GM19463 (cell line): ENCODE measurements around the gene COL26A1.
"Not testable (repeated sequence)": the region's sequence is repeated elsewhere in the genome, so short reads cannot be mapped to it uniquely, and the experiment has no call there.

Experiments
- ATAC-seq: cut with Tn5 transposase; IDR thresholded peaks from one replicate; pipeline ENCODE4 v1.9.1; 2021; ENCODE audit warnings: mild to moderate bottlenecking, moderate library complexity; ENCODE audit not compliant: unreplicated experiment

COL26A1 gene

GRCh38 chr7:101362334-101363195 is at the start of gene COL26A1:
Gene COL26A1 (plus strand): TSS chr7:101362875. CDS start chr7:101363033, 158 bp downstream.
- ATAC-seq = no peak

DNA sequence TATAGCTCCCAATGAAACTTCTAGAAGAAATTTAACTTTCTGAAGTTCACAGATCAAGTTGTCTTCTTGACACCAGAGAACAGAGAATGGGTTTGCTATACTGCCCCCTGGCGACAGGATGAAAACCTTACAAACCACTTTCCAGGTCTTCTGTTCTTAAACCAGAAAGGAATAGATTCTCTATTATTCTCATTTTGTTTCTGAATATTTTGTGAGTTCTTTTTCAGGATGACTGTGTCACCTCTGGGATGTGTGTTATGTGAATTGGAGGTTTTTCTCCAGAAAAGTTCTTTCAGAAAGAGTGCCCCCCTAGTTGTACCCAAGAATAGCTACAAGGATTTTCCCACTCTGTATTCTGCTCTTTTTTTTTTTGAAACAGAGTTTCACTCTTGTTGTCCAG is 47.3 kb upstream of the COL26A1 start:
- no peak for ATAC-seq

DNA sequence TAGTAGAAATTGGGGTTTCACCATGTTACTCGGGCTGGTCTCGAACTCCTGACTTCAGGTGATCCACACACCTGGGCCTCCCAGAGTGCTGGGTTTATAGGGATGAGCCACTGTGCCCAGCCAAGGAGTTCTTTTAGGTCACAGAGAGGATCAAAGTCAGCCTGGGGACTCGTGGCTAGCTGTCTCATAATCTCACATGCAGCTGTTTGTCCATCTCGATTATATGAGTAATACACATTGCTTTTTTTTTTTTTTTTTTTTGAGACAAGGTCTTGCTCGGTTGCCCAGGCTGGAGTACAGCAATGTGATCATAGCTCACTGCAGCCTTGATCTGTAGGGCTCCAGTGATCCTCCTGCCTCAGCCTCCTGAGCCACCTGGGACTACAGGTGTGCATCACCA is 43.3 kb upstream of the COL26A1 start:
- no peak for ATAC-seq

DNA sequence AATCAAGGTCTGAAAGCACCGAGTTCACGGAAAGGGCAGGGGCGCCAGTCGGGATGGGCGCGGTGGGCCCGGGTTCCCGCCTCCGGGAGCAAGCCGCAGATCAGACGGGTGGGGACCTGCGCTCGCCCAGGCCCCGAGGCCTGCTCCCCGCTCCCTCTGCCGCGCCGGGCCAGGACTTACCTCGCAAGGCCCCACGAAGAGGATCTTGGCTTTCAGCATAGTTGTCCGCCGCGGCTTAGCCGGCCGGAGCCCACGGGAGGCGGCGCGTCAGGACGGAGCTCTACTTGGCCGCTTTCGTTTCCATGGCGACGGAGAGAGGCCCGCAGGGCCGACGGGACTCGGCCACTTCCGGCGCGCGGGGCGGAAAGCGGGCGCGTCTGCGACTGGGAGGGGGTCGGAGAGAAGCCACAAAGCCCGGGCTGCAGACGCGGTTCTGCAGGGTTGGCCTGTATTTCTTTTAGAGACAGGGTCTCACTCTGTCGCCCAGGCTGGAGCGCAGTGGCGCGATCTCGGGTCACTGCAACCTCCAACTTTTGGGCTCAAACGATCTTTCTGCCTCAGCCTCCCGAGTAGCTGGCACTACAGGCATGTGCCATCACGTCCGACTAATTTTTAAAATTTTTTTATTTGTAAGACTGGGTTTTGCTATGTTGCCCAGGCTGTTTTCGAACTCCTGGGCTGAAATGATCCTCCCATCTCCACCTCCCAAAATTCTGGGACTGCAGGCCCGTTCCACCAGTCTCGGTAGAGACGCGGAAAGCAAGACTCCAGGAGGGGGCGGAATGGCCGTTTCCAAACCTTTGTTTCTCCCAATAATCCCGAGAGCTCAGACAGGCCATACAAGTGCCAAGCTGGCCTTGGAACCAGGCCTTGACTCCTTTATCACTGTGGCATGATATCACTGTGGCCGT is 40.9 kb upstream of the COL26A1 start, which contains the start of gene IFT22:
TSS of gene IFT22 (minus strand) at position 322 of the 911 bp plus-strand sequence. CDS start at position 219, 103 bp downstream.
- peak; percentile 99 for ATAC-seq

DNA sequence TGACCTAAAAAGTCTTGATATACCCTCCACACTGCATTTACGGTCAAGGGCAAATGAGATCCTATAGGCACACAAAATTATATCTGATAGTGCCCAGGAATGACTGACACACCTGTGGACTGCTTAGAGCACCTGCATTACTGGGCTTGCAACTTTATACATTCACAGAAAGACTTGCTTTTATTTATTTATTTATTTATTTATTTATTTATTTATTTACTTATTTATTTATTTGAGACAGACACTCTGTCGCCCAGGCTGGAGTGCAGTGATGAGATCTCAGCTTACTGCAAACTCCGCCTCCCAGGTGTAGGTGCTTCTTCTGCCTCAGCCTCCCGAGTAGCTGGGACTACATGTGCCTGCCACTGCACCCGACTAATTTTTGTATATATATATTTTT is 34.5 kb upstream of the COL26A1 start:
- no peak for ATAC-seq

DNA sequence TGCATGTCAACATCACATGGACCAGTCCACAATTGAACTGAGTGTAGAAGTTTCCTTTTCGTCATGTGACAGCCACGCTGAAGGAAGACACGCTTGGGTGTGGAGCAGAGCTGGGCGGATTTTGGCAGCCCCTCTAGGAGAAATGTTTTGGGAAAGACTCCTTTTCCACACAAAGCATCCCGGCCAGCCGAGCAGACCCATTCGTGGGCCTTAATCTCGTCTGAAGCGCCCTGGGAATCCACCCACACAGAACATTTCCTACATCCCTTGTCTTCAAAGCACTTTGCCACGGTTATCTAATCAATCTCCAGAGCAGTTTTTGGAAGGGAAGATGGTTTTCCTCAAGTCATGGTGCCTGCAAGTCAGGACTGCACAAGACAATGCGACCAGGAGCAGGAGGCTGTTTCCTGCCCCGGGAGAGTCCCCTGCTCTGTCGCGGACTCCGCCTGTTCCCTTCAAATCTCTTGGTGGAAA is 32.6 kb upstream of the COL26A1 start:
- ATAC-seq = no peak

- no peak for ATAC-seq
Observed at GRCh38 chr7:101332026-101332425, 30.6 kb upstream of the COL26A1 start.

- ATAC-seq = no peak
Observed at GRCh38 chr7:101333912-101334311, 28.8 kb upstream of the COL26A1 start.

DNA sequence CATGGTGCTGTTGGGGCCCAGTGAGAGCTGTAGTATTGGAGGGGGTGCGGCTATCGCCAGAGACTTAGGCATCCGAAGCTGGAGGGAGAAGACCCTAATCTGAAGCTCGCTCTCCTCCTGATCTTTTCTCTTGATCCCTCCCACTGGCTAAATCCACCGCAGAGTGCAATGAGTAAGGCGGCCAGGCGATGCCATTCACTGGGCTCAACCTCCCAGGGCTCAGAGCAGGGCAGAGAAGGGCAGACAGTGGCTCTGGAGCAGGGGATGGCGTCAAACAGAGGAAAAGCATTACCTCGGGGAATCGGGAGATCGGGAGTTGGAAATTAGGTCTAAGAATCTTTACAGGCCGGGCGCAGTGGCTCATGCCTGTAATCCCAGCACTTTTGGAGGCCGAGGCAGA is 22.3 kb upstream of the COL26A1 start:
- no peak for ATAC-seq

- no peak for ATAC-seq
Observed at GRCh38 chr7:101342892-101343291, 19.8 kb upstream of the COL26A1 start.

DNA sequence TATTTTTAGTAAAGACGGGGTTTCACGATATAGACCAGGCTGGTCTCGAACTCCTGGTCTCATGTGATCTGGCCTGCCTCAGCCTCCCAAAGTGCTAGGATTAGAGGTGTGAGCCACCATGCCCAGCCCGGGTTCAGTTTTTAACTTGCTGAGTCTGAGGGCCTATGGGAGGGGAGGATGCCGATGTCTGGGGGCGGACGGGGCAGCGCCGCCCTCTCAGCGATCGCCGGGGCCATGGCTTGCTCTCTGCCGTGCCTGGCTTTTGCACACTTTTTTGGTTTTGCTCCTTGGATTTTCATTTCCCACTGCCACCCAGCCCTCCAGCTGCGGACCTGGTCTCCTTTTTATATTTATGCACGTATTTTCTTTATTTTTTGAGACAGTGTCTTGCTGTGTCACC is 15.2 kb upstream of the COL26A1 start:
- ATAC-seq = no peak

DNA sequence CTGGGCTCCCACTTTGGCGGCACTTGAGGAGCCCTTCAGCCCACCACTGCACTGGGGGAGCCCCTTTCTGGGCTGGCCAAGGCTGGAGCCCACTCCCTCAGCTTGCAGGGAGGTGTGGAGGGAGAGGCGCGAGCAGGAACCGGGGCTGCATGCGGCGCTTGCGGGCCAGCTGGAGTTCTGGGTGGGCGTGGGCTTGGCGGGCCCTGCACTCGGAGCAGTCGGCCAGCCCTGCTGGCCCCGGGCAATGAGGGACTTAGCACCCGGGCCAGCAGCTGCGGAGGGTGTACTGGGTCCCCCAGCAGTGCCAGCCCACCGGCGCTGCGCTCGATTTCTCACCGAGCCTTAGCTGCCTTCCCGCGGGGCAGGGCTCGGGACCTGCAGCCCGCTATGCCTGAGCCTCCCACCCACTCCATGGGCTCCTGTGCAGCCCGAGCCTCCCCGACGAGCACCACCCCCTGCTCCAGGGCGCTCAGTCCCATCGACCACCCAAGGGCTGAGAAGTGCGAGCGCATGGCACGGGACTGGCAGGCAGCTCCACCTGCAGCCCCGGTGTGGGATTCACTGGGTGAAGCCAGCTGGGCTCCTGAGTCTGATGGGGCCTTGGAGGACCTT is 14.1 kb upstream of the COL26A1 start:
- not testable (repeated sequence) for ATAC-seq

GRCh38 chr7:101349300-101349699 is 13.4 kb upstream of the COL26A1 start:
- ATAC-seq = not testable (repeated sequence)

DNA sequence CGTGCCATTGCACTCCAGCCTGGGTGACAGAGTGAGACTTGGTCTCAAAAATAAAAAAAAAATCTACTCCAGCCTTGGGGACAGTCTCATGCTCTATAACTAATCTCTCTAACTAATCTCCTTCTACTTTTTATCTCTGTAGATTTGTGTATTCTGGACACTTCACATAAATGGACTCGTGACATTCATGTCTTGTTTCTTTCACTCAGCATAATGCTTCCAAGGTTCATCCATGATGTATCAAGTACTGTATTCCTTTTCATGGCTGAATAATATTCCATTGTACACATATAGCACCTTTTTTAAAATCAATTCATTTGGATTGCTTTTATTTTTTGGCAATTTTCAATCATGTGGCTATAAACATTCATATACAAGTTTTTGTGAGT is 9.8 kb upstream of the COL26A1 start:
- ATAC-seq = no peak

GRCh38 chr7:101357433-101357832 is 5.2 kb upstream of the COL26A1 start:
- ATAC-seq = no peak

GRCh38 chr7:101363196-101363733 is 590 bp downstream of the COL26A1 start:
- ATAC-seq = no peak

DNA sequence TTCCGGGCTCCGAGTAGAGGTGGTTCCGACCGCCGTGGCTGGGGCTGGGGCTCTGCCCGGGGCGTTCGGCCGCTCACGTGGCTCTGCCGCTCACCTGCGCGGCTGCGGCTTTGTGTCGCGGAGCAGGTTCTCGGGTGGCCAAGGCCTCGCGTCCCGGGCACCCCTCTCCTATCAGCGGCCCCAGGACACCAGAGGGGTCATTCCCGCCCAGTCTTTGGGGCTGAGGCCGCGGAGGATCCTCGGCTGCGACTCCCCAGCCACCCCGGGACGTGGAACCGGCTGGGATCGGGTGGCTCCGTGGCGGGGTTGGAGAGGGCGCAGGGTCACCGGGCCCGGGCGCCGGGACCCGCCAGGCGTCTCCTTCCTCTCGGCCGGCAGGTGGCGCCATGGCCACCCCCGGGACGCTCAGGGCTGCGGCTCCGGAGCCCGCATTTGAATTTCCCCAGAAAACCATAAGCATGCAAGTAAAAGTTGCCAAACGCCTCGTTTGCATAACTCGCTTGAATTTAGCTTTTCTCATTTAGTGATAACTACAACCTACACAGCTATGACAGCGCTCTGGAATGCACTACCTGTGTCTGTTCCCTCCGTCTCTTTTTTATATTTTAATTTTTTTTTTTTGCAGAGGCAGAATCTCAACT is 1.2 kb downstream of the COL26A1 start:
- peak; percentile 70 for ATAC-seq

DNA sequence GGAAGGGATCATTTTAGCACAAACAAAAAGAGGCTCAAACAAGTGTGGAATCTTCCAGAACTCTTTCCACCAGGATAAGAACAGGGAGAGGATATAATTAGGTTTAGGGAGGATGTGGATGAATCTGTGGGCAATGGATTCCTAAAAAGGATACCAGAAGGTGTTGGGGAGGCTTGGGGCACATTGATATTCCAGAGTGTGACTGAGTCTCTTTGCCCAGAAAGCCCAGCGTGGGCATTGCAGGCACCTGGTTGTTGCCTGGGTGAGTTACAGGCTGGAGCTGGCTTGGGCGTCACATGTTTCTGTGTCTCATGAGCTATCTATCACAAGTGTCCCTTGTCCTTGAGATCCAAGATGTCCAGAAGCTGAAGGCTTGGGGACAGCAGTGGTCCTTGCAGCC is 3.3 kb downstream of the COL26A1 start:
- ATAC-seq = no peak

- ATAC-seq = no peak
Observed at GRCh38 chr7:101367676-101368075, 5.0 kb downstream of the COL26A1 start.

GRCh38 chr7:101368422-101369165 is 5.9 kb downstream of the COL26A1 start:
- ATAC-seq = no peak
